Upper lobe of left lung (tissue), 6 donors: ENCODE measurements around the gene CENPP. TPM values are rescaled to one million over a fixed set of nuclear protein-coding genes. Genes with fewer than 3 reads are reported as not detected.

Experiments used
- ATAC-seq, 2 donors: fragments of 200-7000 bp; cut with Tn5 transposase; one replicate each; pipeline ENCODE4 v1.9.1; 2022; ENCODE audit warnings: mild to moderate bottlenecking in 2 of 2, moderate library complexity in 2 of 2; ENCODE audit not compliant: low FRiP score in 2 of 2
- DNase-seq, 2 donors: peaks; one replicate each; pipeline ENCODE4 v3.0.0-alpha.2; 2019 to 2020
- H3K27ac ChIP-seq, 4 donors: fragments of 200-600 bp; sonication (generic); one replicate each; pipeline ENCODE4 v1.5.1; 2016 to 2019
- H3K27me3 ChIP-seq, 4 donors: fragments of 200-600 bp; sonication (generic); one replicate each; pipeline ENCODE4 v1.5.1; 2017 to 2019
- H3K36me3 ChIP-seq, 4 donors: fragments of 200-600 bp; sonication (generic); one replicate each; pipeline ENCODE4 v1.5.1; 2016 to 2019
- H3K4me1 ChIP-seq, 4 donors: fragments of 200-600 bp; sonication (generic); one replicate each; pipeline ENCODE4 v1.5.1; 2018 to 2019
- H3K4me3 ChIP-seq, 4 donors: fragments of 200-600 bp; sonication (generic); one replicate each; pipeline ENCODE4 v1.5.1; 2017 to 2019; ENCODE audit warnings: mild to moderate bottlenecking in 2 of 4, moderate library complexity in 1 of 4
- H3K9me3 ChIP-seq, 4 donors: fragments of 200-600 bp; sonication (generic); one replicate each; pipeline ENCODE4 v1.5.1; 2018 to 2019
- CTCF ChIP-seq, 6 experiments: fragments of 450-650 bp in 4 of 6; fragments of 200-600 bp in 2 of 6; sonication (generic) in 2 of 6; IDR thresholded peaks; one replicate each; pipeline ENCODE4 v1.5.1; 2016 to 2019; ENCODE audit warnings: antibody characterized with exemption in 6 of 6
- EP300 ChIP-seq, 4 donors: sonication (generic); formaldehyde crosslinking; IDR thresholded peaks; one replicate each; pipeline ENCODE4 v1.5.1; 2017; ENCODE audit warnings: antibody characterized with exemption in 4 of 4, control low read depth in 2 of 4
- POLR2A ChIP-seq, 4 donors: fragments of 450-650 bp; IDR thresholded peaks; one replicate each; pipeline ENCODE4 v1.5.1; 2016 to 2017; ENCODE audit warnings: antibody characterized with exemption in 4 of 4, mild to moderate bottlenecking in 2 of 4
- POLR2AphosphoS5 ChIP-seq, 2 donors: sonication (generic); formaldehyde crosslinking; IDR thresholded peaks; one replicate each; pipeline ENCODE4 v1.5.1; 2017; ENCODE audit warnings: antibody characterized with exemption in 2 of 2
- WGBS, 2 donors: methylation state at CpG; one replicate each; pipeline ENCODE4 v1.1.5; 2017 to 2018; 5-methylcytosine and 5-hydroxymethylcytosine counted together
- total RNA-seq, 6 donors: library from RNA; depleted of rRNA in 4 of 6; stranded (reverse); fragments of >200 nt in 4 of 6; gene quantifications; one replicate each; pipeline versions ENCODE4 v1.1.0 to v1.2.1, GENCODE V29; 2016 to 2021
- donor health status: DM: no; HTN: no; CAD: no; lungs with moderate emphysema.
- donor health status: DM: no; HTN: yes; CAD: no; lungs with severe emphysema.

Gene CENPP
- total RNA-seq, 6 donors from 2014 or later: 2.9 to 17.8 (median 4.9) TPM

- TF ChIP-seq POLR2A (IDR thresholded peaks at IDR 0.05): no peak
- TF ChIP-seq EP300 (IDR thresholded peaks at IDR 0.05): no peak
- no peak for TF ChIP-seq POLR2AphosphoS5 (IDR thresholded peaks at IDR 0.05)
- TF ChIP-seq CTCF (IDR thresholded peaks at IDR 0.05): no peak
- Histone ChIP-seq H3K9me3 (no peaks in the 10 kb centered on the region), H3K27me3 (no peaks in the 10 kb centered on the region), H3K36me3 (no peaks in the 10 kb centered on the region), H3K4me3 (no peak overlapping the region), H3K27ac (no peak overlapping the region), H3K4me1 (peaks cover 0 to 13% (median under 1%) of the 10 kb centered on the region in 4 donors)
- ATAC-seq (no peak), DNase-seq (no peak)
- 89 to 91% methylated on average over 10 of the region's 10 CpGs for WGBS, 2 donors
Observed at GRCh38 chr9:92602413-92602812, 276.7 kb downstream of the CENPP start.

- Histone ChIP-seq H3K27me3 (no peaks in the 10 kb centered on the region), H3K4me1 (peaks cover 0 to 13% (median 2%) of the 10 kb centered on the region in 4 donors), H3K36me3 (no peaks in the 10 kb centered on the region), H3K27ac (no peak overlapping the region), H3K9me3 (no peaks in the 10 kb centered on the region), H3K4me3 (no peak overlapping the region)
- ATAC-seq (no peak), DNase-seq (no peak)
- 94% methylated on average over 4 to 5 of the region's 5 CpGs for WGBS, 2 donors
- TF ChIP-seq POLR2A (IDR thresholded peaks at IDR 0.05): no peak
- no peak for TF ChIP-seq POLR2AphosphoS5 (IDR thresholded peaks at IDR 0.05)
- TF ChIP-seq CTCF (IDR thresholded peaks at IDR 0.05): no peak
- TF ChIP-seq EP300 (IDR thresholded peaks at IDR 0.05): no peak
Observed at GRCh38 chr9:92603100-92603499, 277.3 kb downstream of the CENPP start.

- TF ChIP-seq CTCF (IDR thresholded peaks at IDR 0.05): no peak
- TF ChIP-seq POLR2AphosphoS5 (IDR thresholded peaks at IDR 0.05): no peak
- no peak for TF ChIP-seq EP300 (IDR thresholded peaks at IDR 0.05)
- no peak for TF ChIP-seq POLR2A (IDR thresholded peaks at IDR 0.05)
- no peak for ATAC-seq
- Histone ChIP-seq H3K36me3 (no peaks in the 10 kb centered on the region), H3K27ac (no peak overlapping the region), H3K27me3 (no peaks in the 10 kb centered on the region), H3K4me1 (peaks cover under 1 to 13% (median 2%) of the 10 kb centered on the region in 4 donors), H3K9me3 (no peaks in the 10 kb centered on the region), H3K4me3 (no peak overlapping the region)
- WGBS, 2 donors: 96 to 98% methylated on average over 5 of the region's 5 CpGs
- DNase-seq: no peak
Observed at GRCh38 chr9:92603990-92604389, 278.2 kb downstream of the CENPP start.

- Histone ChIP-seq H3K27me3 (no peaks in the 10 kb centered on the region), H3K27ac (no peak overlapping the region), H3K4me3 (no peak overlapping the region), H3K4me1 (peaks cover 2 to 7% (median 4%) of the 10 kb centered on the region in 4 donors), H3K9me3 (no peaks in the 10 kb centered on the region), H3K36me3 (no peaks in the 10 kb centered on the region)
- TF ChIP-seq EP300 (IDR thresholded peaks at IDR 0.05): no peak
- no peak for TF ChIP-seq POLR2A (IDR thresholded peaks at IDR 0.05)
- no peak for TF ChIP-seq POLR2AphosphoS5 (IDR thresholded peaks at IDR 0.05)
- 87 to 95% methylated on average over 5 of the region's 5 CpGs for WGBS, 2 donors
- ATAC-seq: no peak
- DNase-seq: no peak
Observed at GRCh38 chr9:92605224-92605623, 279.5 kb downstream of the CENPP start.

- Histone ChIP-seq H3K4me1 (peaks cover 0 to 4% (median 3%) of the 10 kb centered on the region in 4 donors), H3K4me3 (no peak overlapping the region), H3K27ac (no peak overlapping the region), H3K9me3 (no peaks in the 10 kb centered on the region), H3K27me3 (no peaks in the 10 kb centered on the region), H3K36me3 (peaks cover 0 to 9% (median 7%) of the 10 kb centered on the region in 4 donors)
- 26 to 32% methylated on average over 2 of the region's 2 CpGs for WGBS, 2 donors
- DNase-seq (no peak), ATAC-seq (peak in 1 of 2 donors; percentile 43)
- TF ChIP-seq CTCF (IDR thresholded peaks at IDR 0.05) (no peak), EP300 (IDR thresholded peaks at IDR 0.05) (no peak), POLR2A (IDR thresholded peaks at IDR 0.05) (no peak), POLR2AphosphoS5 (IDR thresholded peaks at IDR 0.05) (no peak)
Observed at GRCh38 chr9:92607088-92607487, 281.3 kb downstream of the CENPP start.
